IPS-15b (cell line): Measurements from ENCODE around the gene BRME1.

Experiments
- H3K27me3 ChIP-seq: one replicate; pipeline ENCODE4 v1.6.1; 2013; ENCODE audit warnings: low read length; ENCODE audit not compliant: control insufficient read depth, insufficient read depth
- H3K36me3 ChIP-seq: one replicate; pipeline ENCODE4 v1.6.1; 2013; ENCODE audit warnings: low read length; ENCODE audit not compliant: control insufficient read depth, insufficient read depth
- H3K4me1 ChIP-seq: one replicate; pipeline ENCODE4 v1.6.1; 2013; ENCODE audit warnings: mild to moderate bottlenecking, low read length; ENCODE audit not compliant: control insufficient read depth, insufficient read depth
- H3K4me3 ChIP-seq: one replicate; pipeline ENCODE4 v1.5.1; 2013; ENCODE audit warnings: low read depth, low read length
- H3K9ac ChIP-seq: one replicate; pipeline ENCODE4 v1.6.1; 2013; ENCODE audit warnings: low read depth, mild to moderate bottlenecking, low read length
- H3K9me3 ChIP-seq: one replicate; pipeline ENCODE4 v1.6.1; 2013; ENCODE audit warnings: mild to moderate bottlenecking, low read length; ENCODE audit not compliant: control insufficient read depth, insufficient read depth

BRME1 gene

GRCh38 chr19:13905634-13906520, at the start of gene BRME1, which contains the start of gene CC2D1A:
TSS of gene BRME1 (minus strand) at chr19:13906117. CDS start at chr19:13904892, 1,225 bp downstream.
TSS of gene CC2D1A (plus strand) at chr19:13906201. CDS start at chr19:13906442, 241 bp downstream.
- Histone ChIP-seq H3K4me1 (peaks cover 4% of the 10 kb centered on the region), H3K4me3 (peak within 1 kb of the TSS; percentile 72), H3K9ac (peak within 1 kb of the TSS; percentile 47)

GRCh38 chr19:13954185-13954584, 48.3 kb upstream of the BRME1 start:
- Histone ChIP-seq H3K4me3 (no peak overlapping the region), H3K36me3 (peaks cover 38% of the 10 kb centered on the region), H3K9me3 (no peaks in the 10 kb centered on the region), H3K9ac (no peak overlapping the region), H3K4me1 (peaks cover 4% of the 10 kb centered on the region), H3K27me3 (no peaks in the 10 kb centered on the region)

More at GRCh38 chr19:13905634-13906520, at the start of gene BRME1, which contains the start of gene CC2D1A:
- no peaks in the 10 kb centered on the region for H3K9me3 ChIP-seq
- peaks cover 5% of the 10 kb centered on the region for H3K36me3 ChIP-seq
- peaks cover 7% of the 10 kb centered on the region for H3K27me3 ChIP-seq

GRCh38 chr19:13952931-13953531, 47.1 kb upstream of the BRME1 start:
- Histone ChIP-seq H3K4me1 (peaks cover 4% of the 10 kb centered on the region), H3K27me3 (no peaks in the 10 kb centered on the region), H3K36me3 (peaks cover 31% of the 10 kb centered on the region), H3K4me3 (peak overlapping the region; percentile 79), H3K9me3 (no peaks in the 10 kb centered on the region), H3K9ac (peak overlapping the region; percentile 66)

GRCh38 chr19:13952154-13952930, 46.4 kb upstream of the BRME1 start, which contains the start of gene DCAF15:
TSS of gene DCAF15 (plus strand) at chr19:13952509. CDS start at chr19:13952513, 4 bp downstream.
- Histone ChIP-seq H3K9me3 (no peaks in the 10 kb centered on the region), H3K27me3 (no peaks in the 10 kb centered on the region), H3K9ac (peak within 1 kb of the TSS; percentile 66), H3K4me1 (peaks cover 4% of the 10 kb centered on the region), H3K36me3 (peaks cover 25% of the 10 kb centered on the region), H3K4me3 (peak within 1 kb of the TSS; percentile 79)

GRCh38 chr19:13951799-13952153, 45.9 kb upstream of the BRME1 start:
- Histone ChIP-seq H3K4me1 (peaks cover 4% of the 10 kb centered on the region), H3K9me3 (no peaks in the 10 kb centered on the region), H3K4me3 (peak overlapping the region; percentile 71), H3K36me3 (peaks cover 20% of the 10 kb centered on the region), H3K27me3 (no peaks in the 10 kb centered on the region), H3K9ac (no peak overlapping the region)

- Histone ChIP-seq H3K36me3 (peaks cover 13% of the 10 kb centered on the region), H3K9me3 (no peaks in the 10 kb centered on the region), H3K4me3 (no peak overlapping the region), H3K9ac (no peak overlapping the region), H3K27me3 (no peaks in the 10 kb centered on the region), H3K4me1 (peaks cover 4% of the 10 kb centered on the region)
Observed at GRCh38 chr19:13951043-13951442, 45.1 kb upstream of the BRME1 start.

GRCh38 chr19:13946414-13946813, 40.5 kb upstream of the BRME1 start:
- H3K4me1 ChIP-seq: no peaks in the 10 kb centered on the region
- no peak overlapping the region for H3K4me3 ChIP-seq
- no peaks in the 10 kb centered on the region for H3K27me3 ChIP-seq
- no peak overlapping the region for H3K9ac ChIP-seq
- no peaks in the 10 kb centered on the region for H3K36me3 ChIP-seq
- H3K9me3 ChIP-seq: no peaks in the 10 kb centered on the region

GRCh38 chr19:13942023-13942684, 36.2 kb upstream of the BRME1 start:
- no peak overlapping the region for H3K9ac ChIP-seq
- no peak overlapping the region for H3K4me3 ChIP-seq
- no peaks in the 10 kb centered on the region for H3K36me3 ChIP-seq
- no peaks in the 10 kb centered on the region for H3K9me3 ChIP-seq
- no peaks in the 10 kb centered on the region for H3K27me3 ChIP-seq
- no peaks in the 10 kb centered on the region for H3K4me1 ChIP-seq

GRCh38 chr19:13938301-13939064, 32.6 kb upstream of the BRME1 start, which contains the start of gene PODNL1:
TSS of gene PODNL1 (minus strand) at chr19:13938417. CDS start at chr19:13938181, 236 bp downstream.
- Histone ChIP-seq H3K9ac (no peak within 1 kb of the TSS), H3K9me3 (no peaks in the 10 kb centered on the region), H3K4me3 (peak within 1 kb of the TSS; percentile 30), H3K4me1 (peaks cover 2% of the 10 kb centered on the region), H3K27me3 (no peaks in the 10 kb centered on the region), H3K36me3 (no peaks in the 10 kb centered on the region)

GRCh38 chr19:13937479-13938300, 31.8 kb upstream of the BRME1 start:
- Histone ChIP-seq H3K4me3 (peak overlapping the region; percentile 30), H3K36me3 (no peaks in the 10 kb centered on the region), H3K4me1 (peaks cover 2% of the 10 kb centered on the region), H3K9ac (no peak overlapping the region), H3K27me3 (no peaks in the 10 kb centered on the region), H3K9me3 (no peaks in the 10 kb centered on the region)
